Ectodermal cell (in vitro differentiated cells): ENCODE measurements around the gene SLC16A6.
"Not testable (repeated sequence)": the region's sequence is repeated elsewhere in the genome, so short reads cannot be mapped to it uniquely, and the experiment has no call there.

ENCODE experiments used
- H3K27ac ChIP-seq: 2 replicates; pipeline ENCODE4 v1.7.0; 2013; ENCODE audit warnings: mild to moderate bottlenecking, low read depth, low read length; ENCODE audit not compliant: insufficient read depth, poor library complexity, severe bottlenecking
- H3K27me3 ChIP-seq: 2 replicates; pipeline ENCODE4 v1.7.0; 2013; ENCODE audit warnings: mild to moderate bottlenecking, low read length; ENCODE audit not compliant: insufficient read depth, control insufficient read depth, poor library complexity, severe bottlenecking
- H3K36me3 ChIP-seq: one replicate; pipeline ENCODE4 v1.7.0; 2013; ENCODE audit warnings: low read length; ENCODE audit not compliant: control insufficient read depth, insufficient read depth
- H3K4me1 ChIP-seq: one replicate; pipeline ENCODE4 v1.7.0; 2013; ENCODE audit warnings: low read length; ENCODE audit not compliant: control insufficient read depth, insufficient read depth
- H3K4me3 ChIP-seq: 2 replicates; pipeline ENCODE4 v1.7.0; 2013; ENCODE audit warnings: low read depth, low read length, control low read depth; ENCODE audit not compliant: insufficient read depth
- H3K9me3 ChIP-seq: 2 replicates; pipeline ENCODE4 v1.7.0; 2013; ENCODE audit warnings: mild to moderate bottlenecking, low read length, moderate library complexity; ENCODE audit not compliant: control insufficient read depth
- WGBS, 2 experiments: methylation state at CpG; one replicate each; pipeline ENCODE4 v1.1.7; 2013; ENCODE audit warnings: missing lambda C conversion rate in 2 of 2; 5-methylcytosine and 5-hydroxymethylcytosine counted together

The SLC16A6 gene

GRCh38 chr17:68253426-68253825, 37.5 kb downstream of the SLC16A6 start:
- H3K4me1 ChIP-seq, H3K36me3 ChIP-seq, H3K27me3 ChIP-seq, H3K4me3 ChIP-seq, H3K27ac ChIP-seq, H3K9me3 ChIP-seq: not testable (repeated sequence)
- WGBS, 2 experiments: 94 to 95% methylated on average over 7 of the region's 7 CpGs

GRCh38 chr17:68249354-68249765, 41.6 kb downstream of the SLC16A6 start:
- peaks cover 7% of the 10 kb centered on the region for H3K4me1 ChIP-seq
- H3K27ac ChIP-seq: no peak overlapping the region
- no peaks in the 10 kb centered on the region for H3K27me3 ChIP-seq
- H3K9me3 ChIP-seq: no peaks in the 10 kb centered on the region
- WGBS, 2 experiments: 93 to 95% methylated on average over 7 of the region's 7 CpGs
- no peak overlapping the region for H3K4me3 ChIP-seq
- peaks cover 5% of the 10 kb centered on the region for H3K36me3 ChIP-seq

- no peaks in the 10 kb centered on the region for H3K9me3 ChIP-seq
- peaks cover 5% of the 10 kb centered on the region for H3K36me3 ChIP-seq
- peak overlapping the region; percentile 52 for H3K4me3 ChIP-seq
- no peaks in the 10 kb centered on the region for H3K27me3 ChIP-seq
- H3K27ac ChIP-seq: no peak overlapping the region
- peaks cover 7% of the 10 kb centered on the region for H3K4me1 ChIP-seq
- WGBS, 2 experiments: 93 to 94% methylated on average over 5 of the region's 5 CpGs
Observed at GRCh38 chr17:68248891-68249290, 42.0 kb downstream of the SLC16A6 start.

GRCh38 chr17:68248199-68248825, 42.6 kb downstream of the SLC16A6 start:
- Histone ChIP-seq H3K4me1 (peaks cover 7% of the 10 kb centered on the region), H3K4me3 (peak overlapping the region; percentile 52), H3K27ac (no peak overlapping the region), H3K27me3 (no peaks in the 10 kb centered on the region), H3K36me3 (peaks cover 5% of the 10 kb centered on the region), H3K9me3 (no peaks in the 10 kb centered on the region)
- 8% methylated on average over 19 of the region's 19 CpGs for WGBS, 2 experiments

- no peaks in the 10 kb centered on the region for H3K9me3 ChIP-seq
- no peaks in the 10 kb centered on the region for H3K27me3 ChIP-seq
- H3K4me3 ChIP-seq: peak within 1 kb of the TSS; percentile 52
- peak within 1 kb of the TSS; percentile 67 for H3K27ac ChIP-seq
- WGBS, 2 experiments: 1% methylated on average over 97 of the region's 97 CpGs
- peaks cover 7% of the 10 kb centered on the region for H3K4me1 ChIP-seq
- peaks cover 5% of the 10 kb centered on the region for H3K36me3 ChIP-seq
Observed at GRCh38 chr17:68247445-68248198, 43.3 kb downstream of the SLC16A6 start, which contains the start of gene AMZ2. TSS of gene AMZ2 (plus strand) at chr17:68248043. CDS start at chr17:68250188, 2,145 bp downstream.

- Histone ChIP-seq H3K36me3 (peaks cover 5% of the 10 kb centered on the region), H3K9me3 (no peaks in the 10 kb centered on the region), H3K27ac (no peak overlapping the region), H3K4me3 (no peak overlapping the region), H3K4me1 (peaks cover 7% of the 10 kb centered on the region), H3K27me3 (no peaks in the 10 kb centered on the region)
- WGBS, 2 experiments: 92 to 94% methylated on average over 24 of the region's 24 CpGs
Observed at GRCh38 chr17:68246271-68247028, 44.5 kb downstream of the SLC16A6 start.

- Histone ChIP-seq H3K36me3 (no peaks in the 10 kb centered on the region), H3K27me3 (no peaks in the 10 kb centered on the region), H3K9me3 (no peaks in the 10 kb centered on the region), H3K27ac (no peak overlapping the region), H3K4me3 (no peak overlapping the region), H3K4me1 (no peaks in the 10 kb centered on the region)
- whole genome bisulfite sequencing, 2 experiments: 85 to 86% methylated on average over 4 of the region's 4 CpGs
Observed at GRCh38 chr17:68239632-68240366, 51.1 kb downstream of the SLC16A6 start.

GRCh38 chr17:68238871-68239253, 52.1 kb downstream of the SLC16A6 start:
- 92 to 95% methylated on average over 3 of the region's 3 CpGs for WGBS, 2 experiments
- no peaks in the 10 kb centered on the region for H3K4me1 ChIP-seq

GRCh38 chr17:68238164-68238870, 52.6 kb downstream of the SLC16A6 start:
- WGBS, 2 experiments: 87 to 93% methylated on average over 1 to 3 of the region's 3 CpGs
- Histone ChIP-seq H3K9me3 (no peaks in the 10 kb centered on the region), H3K36me3 (no peaks in the 10 kb centered on the region), H3K27ac (no peak overlapping the region), H3K27me3 (no peaks in the 10 kb centered on the region), H3K4me1 (no peaks in the 10 kb centered on the region), H3K4me3 (no peak overlapping the region)

More at GRCh38 chr17:68238871-68239253, 52.1 kb downstream of the SLC16A6 start:
- no peak overlapping the region for H3K27ac ChIP-seq
- no peaks in the 10 kb centered on the region for H3K36me3 ChIP-seq
- H3K27me3 ChIP-seq: no peaks in the 10 kb centered on the region
- H3K4me3 ChIP-seq: no peak overlapping the region
- no peaks in the 10 kb centered on the region for H3K9me3 ChIP-seq
